NCI-H146 treated with DMSO at 0.1 percent for 48 hours (cell line): Measurements from ENCODE around the gene SPAG9.

Source experiments
- DNase-seq: peaks from one replicate; lab custom pipeline; 2025; ENCODE audit not compliant: unreplicated experiment; lab: John Stamatoyannopoulos, UW

SPAG9 gene

GRCh38 chr17:51120739-51121619, at the start of gene SPAG9:
Gene SPAG9, minus strand, starts transcription at chr17:51120868. Its CDS starts 212 bp downstream, at chr17:51120656.
- DNase-seq = peak; percentile 86

- no peak for DNase-seq
These were observed 48.7 kb upstream of the SPAG9 start for GRCh38 chr17:51169340-51169739.

GRCh38 chr17:51166987-51167931, 46.6 kb upstream of the SPAG9 start:
- DNase-seq = peak; percentile 33

- DNase-seq = peak; percentile 67
These were observed 45.7 kb upstream of the SPAG9 start, which contains the start of gene NME2 for GRCh38 chr17:51166198-51166986. Gene NME2, plus strand, starts transcription at chr17:51166411. Its CDS starts 420 bp downstream, at chr17:51166831.

- DNase-seq = no peak
These were observed 45.1 kb upstream of the SPAG9 start for GRCh38 chr17:51165680-51166197.

GRCh38 chr17:51164911-51165679, 44.4 kb upstream of the SPAG9 start:
- DNase-seq = peak; percentile 55

GRCh38 chr17:51161541-51161940, 40.9 kb upstream of the SPAG9 start:
- DNase-seq = no peak

- no peak for DNase-seq
These were observed 38.9 kb upstream of the SPAG9 start for GRCh38 chr17:51159604-51160003.

- no peak for DNase-seq
These were observed 34.7 kb upstream of the SPAG9 start for GRCh38 chr17:51155416-51155815.

GRCh38 chr17:51154176-51154575, 33.5 kb upstream of the SPAG9 start:
- no peak for DNase-seq

- peak; percentile 98 for DNase-seq
These were observed 32.8 kb upstream of the SPAG9 start, which contains the start of gene NME1 for GRCh38 chr17:51153210-51154072. Gene NME1, plus strand, starts transcription at chr17:51153559. Its CDS starts 2,096 bp downstream, at chr17:51155655.

- DNase-seq = no peak
These were observed 32.1 kb upstream of the SPAG9 start for GRCh38 chr17:51152766-51153209.

- no peak for DNase-seq
These were observed 30.3 kb upstream of the SPAG9 start for GRCh38 chr17:51150932-51151331.

GRCh38 chr17:51149163-51149562, 28.5 kb upstream of the SPAG9 start:
- DNase-seq = no peak

- no peak for DNase-seq
These were observed 27.0 kb upstream of the SPAG9 start for GRCh38 chr17:51147650-51148049.

- DNase-seq = peak; percentile 85
These were observed 23.8 kb upstream of the SPAG9 start for GRCh38 chr17:51144266-51145022.

GRCh38 chr17:51142597-51142996, 21.9 kb upstream of the SPAG9 start:
- DNase-seq = no peak

GRCh38 chr17:51135956-51136355, 15.3 kb upstream of the SPAG9 start:
- DNase-seq = no peak
